Immature natural killer cell (primary cell): Measurements from ENCODE around the gene FHIT. TPM values are rescaled to one million over a fixed set of nuclear protein-coding genes. Genes with fewer than 3 reads are reported as not detected.
"Not testable (repeated sequence)": the region's sequence is repeated elsewhere in the genome, so short reads cannot be mapped to it uniquely, and the experiment has no call there.

Source experiments
- DNase-seq, 3 donors: peaks; one replicate each; pipeline ENCODE4 v3.0.0; 2022; ENCODE audit warnings: mixed read lengths in 1 of 3
- H3K27ac Mint-ChIP-seq, 6 donors: one replicate each; pipeline ENCODE4 v1.8.0; 2020; ENCODE audit warnings: mixed read lengths in 6 of 6, mild to moderate bottlenecking in 5 of 6, inconsistent platforms in 4 of 6, moderate library complexity in 3 of 6
- H3K27me3 Mint-ChIP-seq, 3 donors: one replicate each; pipeline ENCODE4 v1.8.0; 2020 to 2021; ENCODE audit warnings: low read depth in 3 of 3, mild to moderate bottlenecking in 3 of 3, mixed read lengths in 3 of 3, moderate library complexity in 3 of 3, inconsistent platforms in 1 of 3
- H3K36me3 Mint-ChIP-seq, 3 donors: one replicate each; pipeline ENCODE4 v1.8.0; 2020; ENCODE audit warnings: mixed read lengths in 3 of 3, inconsistent platforms in 2 of 3, mild to moderate bottlenecking in 2 of 3
- H3K4me1 Mint-ChIP-seq, 2 donors: one replicate each; pipeline ENCODE4 v1.8.0; 2020; ENCODE audit warnings: inconsistent platforms in 2 of 2, mild to moderate bottlenecking in 2 of 2, mixed read lengths in 2 of 2, moderate library complexity in 1 of 2
- H3K4me3 Mint-ChIP-seq, 5 donors: one replicate each; pipeline ENCODE4 v1.8.0; 2020; ENCODE audit warnings: mild to moderate bottlenecking in 5 of 5, mixed read lengths in 5 of 5, inconsistent platforms in 3 of 5, moderate library complexity in 3 of 5
- H3K9me3 Mint-ChIP-seq, 6 donors: one replicate each; pipeline ENCODE4 v1.8.0; 2020; ENCODE audit warnings: mild to moderate bottlenecking in 6 of 6, mixed read lengths in 6 of 6, inconsistent platforms in 4 of 6, moderate library complexity in 3 of 6
- polyA plus RNA-seq, 3 donors: library from polyadenylated mRNA; unstranded; fragments of 300-500 nt; fragmentation: Illumina TruSeq; gene quantifications; one replicate each; pipeline ENCODE4 v1.2.3, GENCODE V29; 2021

FHIT gene
- polyA plus RNA-seq, 3 donors from 2014 or later, result 2.5 to 8.8 (median 3.9) TPM

DNA sequence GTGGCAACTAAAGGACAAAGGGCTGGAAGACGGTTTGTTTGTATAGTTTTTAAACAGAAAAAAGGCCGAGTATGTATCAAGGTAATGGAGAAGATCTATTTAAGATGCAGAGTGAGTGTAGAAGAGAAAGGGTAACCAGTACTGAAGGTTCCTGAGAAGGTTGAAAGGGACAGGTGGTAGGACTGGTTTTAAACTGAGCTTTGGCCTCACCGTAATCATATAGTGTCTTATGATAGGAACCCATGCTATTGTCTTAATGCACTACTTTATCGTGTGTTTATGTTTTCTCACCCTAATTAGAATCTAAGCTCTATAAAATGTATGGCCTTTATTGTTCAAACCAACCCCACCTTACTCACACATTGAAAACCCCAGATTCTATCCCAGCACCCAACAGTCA lies 32.7 kb downstream of the FHIT start:
- Mint-ChIP-seq H3K9me3 (peaks cover 0 to 5% (median 0%) of the 10 kb centered on the region in 6 donors), H3K27me3 (peaks cover 0 to 3% (median 0%) of the 10 kb centered on the region in 3 donors), H3K36me3 (no peaks in the 10 kb centered on the region), H3K27ac (no peak overlapping the region), H3K4me1 (no peaks in the 10 kb centered on the region), H3K4me3 (no peak overlapping the region)
- DNase-seq, result no peak

DNA sequence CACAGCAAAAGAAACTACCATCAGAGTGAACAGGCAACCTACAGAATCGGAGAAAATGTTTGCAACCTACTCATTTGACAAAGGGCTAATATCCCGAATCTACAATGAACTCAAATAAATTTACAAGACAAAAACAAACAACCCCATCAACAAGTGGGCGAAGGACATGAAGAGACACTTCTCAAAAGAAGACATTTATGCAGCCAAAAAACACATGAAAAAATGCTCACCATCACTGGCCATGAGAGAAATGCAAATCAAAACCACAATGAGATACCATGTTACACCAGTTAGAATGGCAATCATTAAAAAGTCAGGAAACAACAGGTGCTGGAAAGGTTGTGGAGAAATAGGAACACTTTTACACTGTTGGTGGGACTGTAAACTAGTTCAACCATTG lies 35.1 kb downstream of the FHIT start:
- not testable (repeated sequence) for DNase-seq, H3K4me3 Mint-ChIP-seq, H3K9me3 Mint-ChIP-seq, H3K36me3 Mint-ChIP-seq, H3K4me1 Mint-ChIP-seq, H3K27ac Mint-ChIP-seq, H3K27me3 Mint-ChIP-seq

DNA sequence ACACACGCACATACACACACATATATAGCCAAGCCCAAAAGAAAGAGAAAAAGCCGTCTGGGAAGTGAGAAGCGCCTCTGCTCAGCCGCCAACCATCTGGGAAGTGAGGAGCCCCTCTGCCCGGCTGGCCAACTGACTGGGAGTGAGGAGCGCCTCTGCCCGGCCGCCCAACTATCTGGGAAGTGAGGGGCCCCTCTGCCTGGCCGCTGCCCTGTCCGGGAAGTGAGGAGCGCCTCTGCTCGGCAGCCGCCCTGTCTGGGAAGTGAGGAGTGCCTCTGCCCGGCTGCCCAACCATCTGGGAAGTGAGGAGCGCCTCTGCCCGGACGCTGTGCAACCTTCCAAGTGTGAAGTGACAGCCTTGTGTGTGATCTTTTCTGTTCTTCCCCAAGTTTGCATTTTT lies 49.2 kb downstream of the FHIT start:
- H3K36me3 Mint-ChIP-seq, result peaks cover 0 to 4% (median 0%) of the 10 kb centered on the region in 3 donors
- no peak overlapping the region for H3K27ac Mint-ChIP-seq
- no peak overlapping the region for H3K4me3 Mint-ChIP-seq
- H3K9me3 Mint-ChIP-seq, result peaks cover 0 to 6% (median 0%) of the 10 kb centered on the region in 6 donors
- H3K4me1 Mint-ChIP-seq, result peaks cover 4 to 27% of the 10 kb centered on the region in 2 donors
- no peak for DNase-seq
- H3K27me3 Mint-ChIP-seq, result no peaks in the 10 kb centered on the region

DNA sequence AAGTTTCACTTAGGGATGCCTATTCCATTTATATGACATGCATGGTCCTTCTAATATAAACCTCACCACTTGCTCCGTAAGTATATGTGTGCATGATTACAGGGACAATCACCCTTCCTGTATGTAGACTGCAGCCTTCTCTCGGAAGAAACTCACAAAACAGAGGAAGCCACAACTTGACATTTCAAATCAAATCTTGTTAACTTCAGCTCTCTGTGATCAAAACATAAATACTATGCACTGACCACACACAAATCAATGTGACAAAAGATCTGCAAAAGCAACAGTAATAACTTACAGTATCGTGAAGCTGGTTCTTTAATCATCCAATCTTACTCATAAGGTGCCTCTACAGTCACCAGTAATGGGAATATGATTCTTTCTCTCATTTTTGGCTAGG lies 50.2 kb downstream of the FHIT start:
- peaks cover 0 to 4% (median 0%) of the 10 kb centered on the region in 3 donors for H3K36me3 Mint-ChIP-seq
- DNase-seq, result no peak
- peak overlapping the region in 1 of 6 donors; percentile 24 for H3K27ac Mint-ChIP-seq

DNA sequence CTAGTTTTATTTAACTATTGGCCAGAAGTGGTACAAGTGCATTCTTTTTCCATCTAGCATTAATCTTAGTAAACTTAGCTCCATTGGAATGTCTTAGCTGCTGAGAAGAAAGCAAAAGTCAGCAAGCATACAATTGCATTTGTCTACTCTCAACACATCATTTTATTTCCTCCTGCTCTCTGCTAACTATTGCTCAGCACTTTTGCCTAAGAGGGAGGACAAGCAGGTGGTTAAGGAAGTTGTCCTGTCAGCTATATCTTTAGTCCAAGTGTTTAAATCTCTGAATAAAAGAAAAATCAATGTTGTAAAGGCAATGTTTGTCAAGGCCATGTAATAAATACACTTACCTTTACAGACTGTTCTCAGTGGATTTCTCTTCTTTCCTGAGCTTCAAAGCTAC lies 51.0 kb downstream of the FHIT start:
- Mint-ChIP-seq H3K9me3 (peaks cover 0 to 2% (median 0%) of the 10 kb centered on the region in 6 donors), H3K27me3 (no peaks in the 10 kb centered on the region), H3K4me3 (no peak overlapping the region), H3K36me3 (peaks cover 0 to 4% (median 0%) of the 10 kb centered on the region in 3 donors), H3K4me1 (peaks cover 4 to 27% of the 10 kb centered on the region in 2 donors), H3K27ac (no peak overlapping the region)
- DNase-seq, result no peak

More for the DNA sequence above, 50.2 kb downstream of the FHIT start:
- Mint-ChIP-seq H3K9me3 (peaks cover 0 to 2% (median 0%) of the 10 kb centered on the region in 6 donors), H3K4me3 (peak overlapping the region in 3 of 5 donors; percentile 17 to 42 (median 22)), H3K4me1 (peaks cover 4 to 27% of the 10 kb centered on the region in 2 donors), H3K27me3 (no peaks in the 10 kb centered on the region)

DNA sequence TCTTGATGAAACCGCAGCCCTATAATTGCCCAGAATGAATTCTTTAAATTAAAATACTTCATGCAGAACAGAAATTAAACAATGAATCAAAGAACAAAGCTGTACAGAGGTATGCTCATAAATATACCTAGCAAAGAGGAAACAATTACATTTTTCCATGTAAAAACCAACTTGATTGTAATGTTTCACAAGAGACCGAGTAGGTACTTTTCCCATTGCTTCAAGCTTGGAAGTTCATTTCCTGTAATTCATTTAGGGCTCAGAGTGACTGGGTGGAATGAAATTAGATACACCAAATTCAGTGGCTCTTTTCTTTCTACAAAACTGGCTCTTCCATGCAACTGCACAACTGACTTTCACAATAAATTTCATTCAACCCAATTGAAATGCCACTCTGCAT lies 51.4 kb downstream of the FHIT start:
- H3K27me3 Mint-ChIP-seq, result no peaks in the 10 kb centered on the region
- peaks cover 0 to 2% (median 0%) of the 10 kb centered on the region in 6 donors for H3K9me3 Mint-ChIP-seq
- no peak for DNase-seq
- peaks cover 8 to 30% of the 10 kb centered on the region in 2 donors for H3K4me1 Mint-ChIP-seq
- peaks cover 0 to 4% (median 0%) of the 10 kb centered on the region in 3 donors for H3K36me3 Mint-ChIP-seq
- no peak overlapping the region for H3K27ac Mint-ChIP-seq
- no peak overlapping the region for H3K4me3 Mint-ChIP-seq

DNA sequence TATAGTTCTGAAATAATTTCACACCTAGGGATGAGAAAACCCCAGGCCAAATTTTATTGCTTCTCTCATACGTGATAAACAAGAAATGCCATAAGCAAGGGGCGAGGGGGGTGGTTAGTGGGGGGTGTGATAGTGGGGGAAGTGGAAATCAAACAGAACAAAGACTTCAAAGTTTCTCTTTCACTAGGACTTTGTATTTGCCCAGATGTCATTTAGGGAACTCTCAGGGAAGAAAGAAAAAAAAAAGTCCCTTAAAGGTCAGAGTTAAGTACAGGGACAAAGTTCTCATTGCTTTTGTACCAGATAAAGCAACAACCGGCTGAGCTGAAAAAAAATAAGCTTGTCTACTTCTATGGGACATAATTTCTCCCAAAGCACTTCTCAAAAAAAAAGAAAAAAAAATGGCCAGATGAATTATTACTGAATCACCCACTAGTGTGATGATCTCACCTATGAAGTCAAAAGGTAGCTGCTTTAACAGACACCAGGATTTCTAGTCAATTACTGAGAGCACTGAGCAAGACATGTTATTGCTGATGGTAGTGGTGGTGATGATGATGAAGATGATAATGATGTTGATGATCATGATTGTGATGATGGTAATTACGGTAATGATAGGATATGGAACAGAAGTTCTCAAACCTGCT lies 56.2 kb downstream of the FHIT start:
- H3K27me3 Mint-ChIP-seq, result no peaks in the 10 kb centered on the region
- no peak for DNase-seq
- H3K36me3 Mint-ChIP-seq, result peaks cover 0 to 6% (median 4%) of the 10 kb centered on the region in 3 donors
- H3K4me3 Mint-ChIP-seq, result no peak overlapping the region
- peaks cover 4 to 6% of the 10 kb centered on the region in 2 donors for H3K4me1 Mint-ChIP-seq
- H3K9me3 Mint-ChIP-seq, result no peaks in the 10 kb centered on the region
- H3K27ac Mint-ChIP-seq, result no peak overlapping the region

DNA sequence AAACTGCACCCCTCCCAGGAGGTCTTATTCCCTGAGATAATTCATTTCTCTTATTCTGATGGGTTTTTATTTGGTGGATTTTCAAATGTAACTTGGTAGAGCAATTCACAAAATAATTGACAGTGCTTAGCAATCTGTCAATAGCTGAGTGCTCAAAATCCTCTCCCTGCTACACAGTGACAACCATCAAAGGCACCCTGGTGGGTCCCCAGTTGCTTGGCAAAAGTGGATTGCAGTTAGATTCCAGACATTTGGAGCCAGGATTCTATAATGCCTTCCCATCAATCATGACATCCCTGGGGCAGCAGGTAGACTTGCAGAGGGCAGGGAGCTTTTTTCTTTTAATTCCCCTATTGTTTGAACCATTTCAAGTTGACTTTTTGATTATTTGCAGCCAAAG lies 59.0 kb downstream of the FHIT start:
- Mint-ChIP-seq H3K4me3 (no peak overlapping the region), H3K9me3 (peaks cover 0 to 2% (median under 1%) of the 10 kb centered on the region in 6 donors), H3K27me3 (no peaks in the 10 kb centered on the region), H3K4me1 (peaks cover 4 to 6% of the 10 kb centered on the region in 2 donors), H3K27ac (no peak overlapping the region), H3K36me3 (peaks cover 0 to 6% (median 0%) of the 10 kb centered on the region in 3 donors)
- DNase-seq, result no peak

DNA sequence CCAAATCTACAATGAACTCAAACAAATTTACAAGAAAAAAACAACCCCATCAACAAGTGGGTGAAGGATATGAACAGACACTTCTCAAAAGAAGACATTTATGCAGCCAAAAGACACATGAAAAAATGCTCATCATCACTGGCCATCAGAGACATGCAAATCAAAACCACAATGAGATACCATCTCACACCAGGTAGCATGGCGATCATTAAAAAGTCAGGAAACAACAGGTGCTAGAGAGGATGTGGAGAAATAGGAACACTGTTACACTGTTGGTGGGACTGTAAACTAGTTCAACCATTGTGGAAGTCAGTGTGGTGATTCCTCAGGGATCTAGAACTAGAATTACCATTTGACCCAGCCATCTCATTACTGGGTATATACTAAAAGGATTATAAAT lies 61.0 kb downstream of the FHIT start:
- not testable (repeated sequence) for H3K4me3 Mint-ChIP-seq, H3K36me3 Mint-ChIP-seq, H3K9me3 Mint-ChIP-seq, H3K27me3 Mint-ChIP-seq, DNase-seq, H3K27ac Mint-ChIP-seq
- peaks cover 5 to 14% of the 10 kb centered on the region in 2 donors for H3K4me1 Mint-ChIP-seq

DNA sequence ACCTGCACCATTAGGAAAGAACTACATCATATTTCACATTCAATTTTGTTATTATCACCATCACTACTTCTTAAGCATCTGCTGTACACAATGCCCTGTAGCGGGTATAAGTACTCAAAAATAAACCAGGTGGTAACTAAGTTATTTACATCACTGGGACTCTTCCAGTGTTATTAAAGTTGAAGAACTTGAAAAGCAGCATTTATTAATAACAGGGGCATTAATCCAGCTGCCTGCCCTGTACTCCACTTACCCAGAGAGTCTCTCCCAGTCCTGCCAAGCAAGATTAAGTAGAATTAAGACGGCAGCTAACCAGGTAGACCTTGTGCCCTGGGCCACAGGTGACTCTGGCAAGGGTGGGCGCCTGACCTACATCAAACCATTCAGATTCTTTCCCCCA lies 65.2 kb downstream of the FHIT start:
- H3K36me3 Mint-ChIP-seq, result no peaks in the 10 kb centered on the region
- no peak overlapping the region for H3K4me3 Mint-ChIP-seq
- peaks cover 0 to 4% (median under 1%) of the 10 kb centered on the region in 6 donors for H3K9me3 Mint-ChIP-seq
- no peak overlapping the region for H3K27ac Mint-ChIP-seq
- peaks cover 1 to 16% of the 10 kb centered on the region in 2 donors for H3K4me1 Mint-ChIP-seq
- DNase-seq, result no peak
- H3K27me3 Mint-ChIP-seq, result peaks cover 0 to 1% (median 0%) of the 10 kb centered on the region in 3 donors

DNA sequence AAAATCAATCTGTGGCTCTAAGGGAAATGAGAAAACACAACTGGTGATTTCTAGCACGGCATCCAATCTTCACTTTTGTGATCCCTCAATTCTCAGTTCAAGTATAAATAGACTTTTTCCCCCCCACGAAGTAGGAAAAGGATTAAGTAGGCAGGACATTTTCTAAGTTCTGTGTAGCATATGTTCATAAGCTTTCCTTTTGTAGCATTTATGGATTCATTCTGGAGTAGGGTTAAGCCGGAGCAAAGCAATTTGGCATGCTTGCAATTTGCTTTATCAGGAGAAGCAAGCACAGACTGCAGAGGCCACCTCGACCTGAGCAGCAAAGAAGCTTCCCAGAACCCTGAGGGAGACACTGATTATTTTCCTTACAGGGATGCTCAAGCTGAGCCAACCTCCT lies 66.3 kb downstream of the FHIT start:
- no peak overlapping the region for H3K27ac Mint-ChIP-seq
- peaks cover 0 to 1% (median 0%) of the 10 kb centered on the region in 3 donors for H3K27me3 Mint-ChIP-seq
- no peak for DNase-seq
- no peak overlapping the region for H3K4me3 Mint-ChIP-seq
- no peaks in the 10 kb centered on the region for H3K36me3 Mint-ChIP-seq
- peaks cover 0 to 4% (median under 1%) of the 10 kb centered on the region in 6 donors for H3K9me3 Mint-ChIP-seq
- H3K4me1 Mint-ChIP-seq, result peaks cover 1 to 22% of the 10 kb centered on the region in 2 donors

DNA sequence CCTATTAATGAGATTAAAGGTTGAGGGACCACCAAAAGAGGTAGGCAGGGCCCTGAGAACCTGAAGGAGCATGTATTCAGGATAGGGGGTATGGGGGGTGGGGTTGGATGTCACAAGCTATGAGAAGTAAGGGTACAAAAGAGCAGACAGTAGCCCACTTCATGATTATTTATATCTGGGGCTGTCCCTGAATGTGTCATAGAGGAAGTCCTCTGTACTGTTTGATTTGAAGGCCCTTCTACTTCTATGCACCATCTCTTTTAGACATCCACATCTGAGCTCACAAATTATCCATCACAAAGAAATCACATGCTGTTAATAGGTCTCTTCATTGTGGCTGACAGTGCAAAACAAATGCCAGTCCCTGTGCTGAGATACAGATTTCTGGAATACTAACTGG lies 68.6 kb downstream of the FHIT start:
- no peak overlapping the region for H3K4me3 Mint-ChIP-seq
- H3K4me1 Mint-ChIP-seq, result peaks cover 4 to 38% of the 10 kb centered on the region in 2 donors
- H3K27ac Mint-ChIP-seq, result no peak overlapping the region
- H3K36me3 Mint-ChIP-seq, result no peaks in the 10 kb centered on the region
- peaks cover 0 to 1% (median 0%) of the 10 kb centered on the region in 3 donors for H3K27me3 Mint-ChIP-seq
- DNase-seq, result no peak
- H3K9me3 Mint-ChIP-seq, result peaks cover 0 to 4% (median 0%) of the 10 kb centered on the region in 6 donors

DNA sequence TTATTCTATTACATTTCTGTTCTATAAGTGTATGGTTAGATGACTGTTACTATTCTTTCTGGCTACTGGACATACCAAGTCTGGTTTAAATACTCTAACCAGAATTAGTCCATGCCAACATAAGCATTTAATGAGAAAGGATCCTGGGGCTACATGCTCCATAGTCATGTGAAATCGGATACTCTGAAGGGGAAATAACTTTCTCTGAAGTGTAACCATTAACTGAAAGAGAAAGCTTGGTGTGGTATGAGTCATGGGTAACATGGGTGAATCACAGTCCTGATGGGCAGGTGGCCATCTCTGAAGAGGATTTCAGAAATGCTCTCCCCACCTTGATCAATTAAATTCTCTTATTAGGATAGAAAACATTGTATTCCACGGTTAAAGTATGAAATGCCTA lies 69.4 kb downstream of the FHIT start:
- Mint-ChIP-seq H3K27me3 (peaks cover 0 to 1% (median 0%) of the 10 kb centered on the region in 3 donors), H3K36me3 (no peaks in the 10 kb centered on the region), H3K4me3 (no peak overlapping the region), H3K9me3 (no peaks in the 10 kb centered on the region), H3K27ac (no peak overlapping the region), H3K4me1 (peaks cover 4 to 38% of the 10 kb centered on the region in 2 donors)
- no peak for DNase-seq

DNA sequence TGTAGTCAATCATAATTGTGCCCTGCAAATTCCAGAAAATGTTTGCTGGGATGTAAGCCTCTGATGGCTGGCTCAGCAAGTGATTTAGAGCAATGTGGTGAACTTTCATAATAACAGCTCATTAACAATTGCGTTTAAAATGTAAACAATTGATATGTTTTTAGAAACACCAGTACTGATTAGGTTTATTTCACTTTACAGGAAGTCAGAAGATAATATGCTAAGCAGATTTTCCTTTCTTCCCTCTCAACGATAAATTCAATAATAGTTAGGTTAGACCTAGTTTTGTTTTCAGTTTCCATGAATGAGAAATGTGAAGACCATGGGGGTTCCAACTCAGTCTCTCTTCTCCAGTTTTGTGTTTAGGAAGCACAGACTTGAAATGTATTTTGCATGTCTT lies 71.0 kb downstream of the FHIT start:
- Mint-ChIP-seq H3K9me3 (no peaks in the 10 kb centered on the region), H3K36me3 (peaks cover 0 to 4% (median 0%) of the 10 kb centered on the region in 3 donors), H3K4me3 (no peak overlapping the region), H3K27me3 (peaks cover 0 to 1% (median 0%) of the 10 kb centered on the region in 3 donors), H3K4me1 (peaks cover 3 to 33% of the 10 kb centered on the region in 2 donors), H3K27ac (no peak overlapping the region)
- DNase-seq, result no peak
